Regular cardiac myocyte (primary cell): ENCODE data around the gene ZNF649. TPM values are rescaled to one million over a fixed set of nuclear protein-coding genes. Genes with fewer than 3 reads are reported as not detected.

Source experiments
- total RNA-seq: library from RNA; depleted of rRNA; stranded (reverse); fragments of >200 nt; gene quantifications from 2 replicates; pipeline ENCODE4 v1.2.3, GENCODE V29; 2014

The ZNF649 gene
- 6.5 and 7.3 TPM in 2 replicates for total RNA-seq

DNA sequence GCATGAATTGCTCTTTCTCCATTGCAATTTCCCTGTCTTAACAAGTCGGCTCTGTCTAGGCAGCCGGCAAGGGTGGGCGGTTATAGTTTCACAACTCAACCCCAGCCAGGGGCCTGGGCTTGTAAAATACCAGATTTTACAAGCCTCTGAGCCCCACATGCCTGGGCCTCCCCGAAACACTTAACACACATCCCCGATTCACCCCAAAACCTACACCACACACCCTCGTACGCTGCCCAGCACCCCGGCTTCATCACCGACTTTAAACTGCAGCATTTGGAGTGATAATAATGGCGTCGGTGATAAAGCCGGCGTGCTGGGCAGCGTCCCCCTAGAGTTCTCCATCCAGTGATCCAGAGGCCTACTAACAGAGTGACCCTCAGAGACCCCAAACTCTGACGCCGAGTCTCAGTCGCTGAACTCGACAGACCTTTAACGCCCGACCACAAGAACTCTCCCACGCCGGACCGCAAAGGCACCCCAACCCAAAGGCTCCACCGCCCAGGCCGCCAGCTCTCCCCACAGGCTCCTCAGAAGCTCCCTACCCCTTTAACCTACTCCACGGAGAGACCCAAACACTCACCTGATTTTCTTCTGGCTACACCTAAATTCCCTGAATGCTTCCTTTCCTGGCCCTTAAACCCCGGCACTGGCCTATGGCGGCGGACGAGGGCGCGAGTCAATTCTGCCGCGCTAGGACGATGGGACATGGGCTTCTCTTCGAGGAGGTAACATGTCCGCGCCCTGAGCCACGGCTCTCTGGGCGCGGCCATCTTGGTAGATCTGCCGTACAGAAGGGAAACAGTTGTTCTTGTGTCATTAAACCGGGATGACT is at the start of gene ZNF649:
Gene ZNF649, minus strand, starts transcription at position 687 of the 835 bp plus-strand sequence. CDS start 4,910 bp downstream, outside the sequence.

DNA sequence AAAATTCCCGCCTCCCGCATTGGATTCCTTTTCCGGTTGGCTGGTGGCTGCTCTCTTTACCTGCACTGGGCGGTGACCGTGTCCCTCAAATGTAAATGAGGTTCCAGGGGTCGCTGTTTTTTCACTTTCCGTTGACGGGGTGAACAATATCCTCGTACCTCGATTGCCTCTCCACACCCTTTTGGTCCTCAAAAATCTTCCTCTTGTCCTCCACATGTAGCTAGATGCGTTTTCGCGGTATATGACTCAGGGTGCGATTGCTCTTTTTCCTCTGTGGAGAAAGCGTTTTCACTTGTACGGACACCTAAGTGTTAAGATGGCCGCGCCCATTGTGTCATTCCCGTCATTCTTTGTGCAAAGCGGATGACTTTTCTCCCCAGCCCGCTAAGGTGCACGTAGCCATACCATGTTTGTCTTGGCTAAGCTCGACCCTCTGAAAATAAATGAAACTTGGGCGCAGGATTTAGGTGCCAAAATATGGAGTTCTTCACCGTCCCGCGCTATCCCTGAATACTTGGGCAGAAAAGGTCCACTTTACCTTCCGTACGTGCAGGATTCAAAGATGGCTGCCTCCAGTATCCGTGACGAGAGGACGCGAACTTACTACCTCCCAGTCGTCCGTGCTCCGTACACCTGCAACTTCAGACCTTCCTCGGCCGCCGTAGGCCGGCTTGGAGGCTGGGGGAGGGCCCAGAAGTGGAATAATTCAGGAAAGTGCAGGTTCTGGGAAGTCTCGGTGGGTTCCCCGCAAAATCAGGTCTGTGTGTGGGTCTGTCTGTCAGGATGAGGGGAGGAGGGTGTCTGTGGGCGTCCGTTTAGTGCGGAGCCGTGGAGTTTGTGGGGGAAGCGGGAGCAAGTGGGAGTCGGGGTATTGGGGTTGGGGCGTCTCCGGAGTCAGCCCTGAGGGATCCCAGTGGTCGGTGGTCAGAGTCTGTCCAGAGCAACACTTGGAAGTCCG is 22.2 kb upstream of the ZNF649 start, which contains the start of gene ZNF613:
Gene ZNF613, plus strand, starts transcription at position 689 of the 958 bp plus-strand sequence. CDS start 8,749 bp downstream, outside the sequence.

DNA sequence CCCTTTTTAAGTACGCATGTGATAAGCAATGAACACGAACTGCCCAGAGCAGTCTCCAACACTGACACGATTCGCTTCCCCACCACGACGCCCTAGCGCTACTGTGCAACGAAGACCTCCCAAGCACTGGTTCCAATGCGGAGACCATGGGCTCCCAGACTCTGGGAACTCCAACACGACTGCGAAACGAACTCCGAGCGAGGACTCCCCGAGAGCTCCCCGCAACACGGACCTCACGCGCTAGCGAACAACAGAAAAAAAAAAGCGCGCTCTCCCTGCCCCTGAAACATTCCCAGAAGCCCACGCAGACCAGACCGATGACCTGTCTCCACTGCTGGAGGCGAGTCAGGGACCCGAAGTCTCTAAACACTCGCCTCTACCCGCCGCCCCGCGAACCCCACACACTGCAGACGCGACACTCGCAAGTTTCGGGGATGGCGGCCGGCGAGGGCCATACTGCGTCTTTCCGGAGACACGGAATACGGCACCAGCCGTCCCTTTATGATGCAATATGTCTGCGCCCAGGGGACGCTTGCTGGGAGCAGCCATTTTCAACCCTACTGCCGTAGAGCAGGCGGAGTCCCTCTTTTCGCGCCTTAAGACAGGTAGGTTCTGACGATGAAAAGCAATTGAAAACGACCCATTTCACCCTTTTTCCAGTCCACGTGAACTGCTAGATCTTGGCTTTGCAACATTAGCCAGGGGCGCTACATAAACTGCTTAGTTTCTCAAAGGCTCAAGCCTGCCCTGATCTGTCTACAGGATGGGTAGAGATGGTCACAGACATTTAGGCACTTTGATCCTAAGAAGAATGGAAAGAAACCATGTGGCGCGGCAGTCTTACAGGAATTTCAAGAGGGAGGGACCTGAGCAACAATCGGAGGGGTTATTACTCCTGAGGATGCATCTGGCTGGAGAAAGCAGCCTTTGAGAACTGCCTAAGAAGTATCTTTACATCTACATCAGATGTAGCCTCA is 17.0 kb downstream of the ZNF649 start, which contains the start of gene ZNF577:
Gene ZNF577, minus strand, starts transcription at position 430 of the 977 bp plus-strand sequence. CDS start 7,569 bp downstream, outside the sequence.

Other genes starting within 250 kb of the ZNF649 start
- 4.8 and 5.2 TPM in 2 replicates for gene SPACA6, start 211.7 kb downstream of the ZNF649 start, total RNA-seq
- gene HAS1, start 181.0 kb downstream of the ZNF649 start, total RNA-seq = 28.2 and 243 TPM in 2 replicates
- 0.56 and 0.96 TPM in 2 replicates for gene FPR1, start 153.1 kb downstream of the ZNF649 start, total RNA-seq
- gene FPR2, start 143.8 kb downstream of the ZNF649 start, total RNA-seq = under 0.01 and 0.19 TPM in 2 replicates
- under 0.01 TPM in 1 of 2 replicates, not detected in the other for gene FPR3, start 109.9 kb downstream of the ZNF649 start, total RNA-seq
- gene ZNF577, start 17.1 kb downstream of the ZNF649 start, total RNA-seq = 7.7 and 11.3 TPM in 2 replicates
- 4.2 and 8.7 TPM in 2 replicates for gene ZNF613, start 22.5 kb upstream of the ZNF649 start, total RNA-seq
- 8.2 and 14.1 TPM in 2 replicates for gene ZNF350, start 81.8 kb upstream of the ZNF649 start, total RNA-seq
- 11.5 and 20.0 TPM in 2 replicates for gene ZNF615, start 103.2 kb upstream of the ZNF649 start, total RNA-seq
- 10.7 and 12.7 TPM in 2 replicates for gene ZNF614, start 123.4 kb upstream of the ZNF649 start, total RNA-seq
- 8.8 and 14.7 TPM in 2 replicates for gene ZNF432, start 143.8 kb upstream of the ZNF649 start, total RNA-seq
- 21.5 and 43.4 TPM in 2 replicates for gene ZNF841, start 190.7 kb upstream of the ZNF649 start, total RNA-seq
- gene ZNF616, start 234.9 kb upstream of the ZNF649 start, total RNA-seq = 12.8 and 18.3 TPM in 2 replicates